Nephron (organoid): ENCODE results near the gene RGR.

Experiments used
- H3K27ac Mint-ChIP-seq, 3 experiments: 2 replicates each; pipeline ENCODE4 v1.8.0; 2020; ENCODE audit warnings: mixed read lengths in 3 of 3, mild to moderate bottlenecking in 2 of 3, moderate library complexity in 1 of 3
- H3K27me3 Mint-ChIP-seq: 2 replicates; pipeline ENCODE4 v1.8.0; 2021; ENCODE audit warnings: low read depth, mild to moderate bottlenecking, moderate library complexity, mixed read lengths
- H3K36me3 Mint-ChIP-seq: 2 replicates; pipeline ENCODE4 v1.8.0; 2020; ENCODE audit warnings: low read depth, mixed read lengths
- H3K4me1 Mint-ChIP-seq: 2 replicates; pipeline ENCODE4 v1.8.0; 2020; ENCODE audit warnings: mixed read lengths
- H3K4me3 Mint-ChIP-seq, 3 experiments: 2 replicates each; pipeline ENCODE4 v1.8.0; 2020; ENCODE audit warnings: mild to moderate bottlenecking in 3 of 3, mixed read lengths in 3 of 3, moderate library complexity in 2 of 3
- H3K9me3 Mint-ChIP-seq: 2 replicates; pipeline ENCODE4 v1.8.0; 2020; ENCODE audit warnings: mixed read lengths
- TF ChIP-seq, protein P1 (sequence below), 3 experiments: fragments of 200-600 bp; sonication (generic); IDR thresholded peaks; one replicate each; pipeline ENCODE4 v1.5.0; 2021; ENCODE audit warnings: antibody characterized with exemption in 3 of 3; ENCODE audit not compliant: unreplicated experiment in 3 of 3

RGR gene

DNA sequence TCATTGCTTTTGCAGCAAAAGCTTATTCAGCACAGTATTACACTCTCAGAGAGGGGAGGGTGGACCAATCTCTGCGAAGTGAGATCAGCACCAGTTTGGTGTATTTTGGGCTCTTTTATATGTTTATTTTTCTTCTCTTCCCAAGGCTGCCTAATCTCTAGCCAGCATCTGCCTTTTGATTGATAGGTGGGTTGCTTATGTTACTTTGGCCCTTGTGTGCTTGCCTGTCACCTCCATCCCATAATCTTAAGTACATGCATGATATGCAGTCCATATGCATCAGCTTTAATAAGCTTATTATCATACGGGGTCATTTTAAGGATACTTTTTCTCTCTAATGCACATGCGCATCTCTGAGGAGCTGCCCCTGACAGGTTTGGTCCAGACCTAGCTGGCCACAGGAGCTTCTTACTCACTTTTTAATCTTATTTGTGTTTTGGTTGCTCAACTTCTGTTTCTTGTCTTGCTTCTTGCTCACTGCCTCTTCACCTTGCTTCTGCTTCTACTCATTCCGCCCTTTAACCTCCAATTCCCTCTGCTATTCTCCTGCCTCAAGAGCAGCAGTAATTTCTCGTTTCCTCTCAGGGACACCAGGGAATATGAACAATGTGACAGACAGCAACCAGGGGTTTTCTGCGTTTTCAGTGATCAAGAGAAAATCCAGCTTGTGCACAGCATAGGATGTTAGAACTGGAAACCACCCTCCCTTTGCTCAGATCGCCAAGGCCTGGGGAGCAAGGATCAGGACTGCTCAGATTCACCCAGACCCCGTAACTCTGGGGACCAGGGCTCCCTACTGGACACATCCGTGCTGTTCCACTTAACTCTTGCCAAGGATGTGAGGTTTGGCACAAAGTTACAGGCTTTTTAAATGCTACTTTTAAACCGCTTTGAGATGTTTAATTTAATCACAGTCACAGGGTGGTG lies 10.0 kb downstream of the RGR start:
- peaks cover 5% of the 10 kb centered on the region for H3K4me1 Mint-ChIP-seq
- peaks cover 21% of the 10 kb centered on the region for H3K27me3 Mint-ChIP-seq
- no peaks in the 10 kb centered on the region for H3K36me3 Mint-ChIP-seq
- H3K4me3 Mint-ChIP-seq, result no peak overlapping the region
- no peaks in the 10 kb centered on the region for H3K9me3 Mint-ChIP-seq
- TF ChIP-seq, protein P1, sequence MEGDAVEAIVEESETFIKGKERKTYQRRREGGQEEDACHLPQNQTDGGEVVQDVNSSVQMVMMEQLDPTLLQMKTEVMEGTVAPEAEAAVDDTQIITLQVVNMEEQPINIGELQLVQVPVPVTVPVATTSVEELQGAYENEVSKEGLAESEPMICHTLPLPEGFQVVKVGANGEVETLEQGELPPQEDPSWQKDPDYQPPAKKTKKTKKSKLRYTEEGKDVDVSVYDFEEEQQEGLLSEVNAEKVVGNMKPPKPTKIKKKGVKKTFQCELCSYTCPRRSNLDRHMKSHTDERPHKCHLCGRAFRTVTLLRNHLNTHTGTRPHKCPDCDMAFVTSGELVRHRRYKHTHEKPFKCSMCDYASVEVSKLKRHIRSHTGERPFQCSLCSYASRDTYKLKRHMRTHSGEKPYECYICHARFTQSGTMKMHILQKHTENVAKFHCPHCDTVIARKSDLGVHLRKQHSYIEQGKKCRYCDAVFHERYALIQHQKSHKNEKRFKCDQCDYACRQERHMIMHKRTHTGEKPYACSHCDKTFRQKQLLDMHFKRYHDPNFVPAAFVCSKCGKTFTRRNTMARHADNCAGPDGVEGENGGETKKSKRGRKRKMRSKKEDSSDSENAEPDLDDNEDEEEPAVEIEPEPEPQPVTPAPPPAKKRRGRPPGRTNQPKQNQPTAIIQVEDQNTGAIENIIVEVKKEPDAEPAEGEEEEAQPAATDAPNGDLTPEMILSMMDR (IDR thresholded peaks at IDR 0.05; ENCODE audit: unreplicated experiment in 3 of 3), result no peak
- H3K27ac Mint-ChIP-seq, result no peak overlapping the region

GRCh38 chr10:84256510-84257342 lies 11.9 kb downstream of the RGR start:
- no peaks in the 10 kb centered on the region for H3K4me1 Mint-ChIP-seq
- no peaks in the 10 kb centered on the region for H3K36me3 Mint-ChIP-seq
- no peak overlapping the region for H3K27ac Mint-ChIP-seq
- no peak overlapping the region for H3K4me3 Mint-ChIP-seq
- TF ChIP-seq, protein P1 (IDR thresholded peaks at IDR 0.05; ENCODE audit: unreplicated experiment in 3 of 3), result peak; percentile 29 to 49 (median 41)
- peaks cover 15% of the 10 kb centered on the region for H3K27me3 Mint-ChIP-seq
- H3K9me3 Mint-ChIP-seq, result no peaks in the 10 kb centered on the region

DNA sequence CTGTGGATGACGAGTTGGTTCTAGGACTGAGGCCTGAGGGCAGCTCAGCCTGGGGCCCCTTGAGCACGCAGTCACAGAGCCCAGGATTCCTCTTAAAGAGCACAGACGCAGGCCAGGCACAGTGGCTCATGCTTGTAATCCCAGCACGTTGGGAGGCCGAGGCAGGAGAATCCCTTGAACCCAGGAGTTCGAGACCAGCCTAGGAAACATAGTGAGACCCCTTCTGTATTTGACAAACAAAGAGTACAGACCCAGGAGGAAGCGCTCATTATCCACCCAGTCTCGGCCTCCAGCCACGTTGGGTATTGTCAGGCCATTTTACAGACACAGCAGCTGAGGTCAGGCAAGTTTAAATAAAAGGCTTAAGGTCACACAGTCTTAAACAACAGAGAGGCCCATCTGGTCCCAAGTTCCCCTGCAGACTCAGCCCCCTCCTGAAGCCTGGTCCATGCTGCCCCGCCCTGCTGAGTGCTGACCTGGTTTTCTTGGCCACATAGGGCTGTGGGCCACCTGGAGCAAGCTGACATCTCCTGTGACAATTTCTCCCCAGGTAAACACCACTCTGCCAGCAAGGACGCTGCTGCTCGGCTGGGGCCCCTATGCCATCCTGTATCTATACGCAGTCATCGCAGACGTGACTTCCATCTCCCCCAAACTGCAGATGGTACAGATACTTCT lies 12.6 kb downstream of the RGR start:
- TF ChIP-seq, protein P1 (IDR thresholded peaks at IDR 0.05; ENCODE audit: unreplicated experiment in 3 of 3), result peak in 1 of 3 experiments; percentile 3
- Mint-ChIP-seq H3K36me3 (no peaks in the 10 kb centered on the region), H3K27ac (no peak overlapping the region), H3K4me3 (no peak overlapping the region), H3K4me1 (no peaks in the 10 kb centered on the region), H3K9me3 (no peaks in the 10 kb centered on the region), H3K27me3 (peaks cover 7% of the 10 kb centered on the region)

GRCh38 chr10:84258034-84258695 lies 13.3 kb downstream of the RGR start:
- Mint-ChIP-seq H3K4me3 (no peak overlapping the region), H3K4me1 (no peaks in the 10 kb centered on the region), H3K27ac (no peak overlapping the region), H3K36me3 (no peaks in the 10 kb centered on the region), H3K9me3 (no peaks in the 10 kb centered on the region), H3K27me3 (peaks cover 13% of the 10 kb centered on the region)
- TF ChIP-seq, protein P1 (IDR thresholded peaks at IDR 0.05; ENCODE audit: unreplicated experiment in 3 of 3), result no peak

GRCh38 chr10:84261236-84261915 lies 16.5 kb downstream of the RGR start:
- Mint-ChIP-seq H3K4me3 (no peak overlapping the region), H3K27me3 (peaks cover 30% of the 10 kb centered on the region), H3K9me3 (no peaks in the 10 kb centered on the region), H3K27ac (no peak overlapping the region), H3K4me1 (peaks cover 9% of the 10 kb centered on the region), H3K36me3 (no peaks in the 10 kb centered on the region)
- TF ChIP-seq, protein P1 (IDR thresholded peaks at IDR 0.05; ENCODE audit: unreplicated experiment in 3 of 3), result no peak
